Measurements from ENCODE around the gene ALKBH8.
"Not testable (repeated sequence)": the region's sequence is repeated elsewhere in the genome, so short reads cannot be mapped to it uniquely, and the experiment has no call there.

Gene ALKBH8

GRCh38 chr11:107565219-107565937, at the start of gene ALKBH8:
TSS of gene ALKBH8 (minus strand) at chr11:107565735. CDS start at chr11:107560893, 4,842 bp downstream.
- DNase-seq (ENCODE audit: low spot score) = peak; percentile 71

GRCh38 chr11:107612445-107612844, 46.9 kb upstream of the ALKBH8 start:
- no peak for DNase-seq (ENCODE audit: low spot score)

- no peak for DNase-seq (ENCODE audit: low spot score)
Measured at GRCh38 chr11:107609400-107610218, 44.1 kb upstream of the ALKBH8 start.

GRCh38 chr11:107608809-107609208, 43.3 kb upstream of the ALKBH8 start:
- no peak for DNase-seq (ENCODE audit: low spot score)

GRCh38 chr11:107606141-107606540, 40.6 kb upstream of the ALKBH8 start:
- DNase-seq (ENCODE audit: low spot score) = no peak

- DNase-seq (ENCODE audit: low spot score) = no peak
Measured at GRCh38 chr11:107605061-107606006, 39.8 kb upstream of the ALKBH8 start.

- no peak for DNase-seq (ENCODE audit: low spot score)
Measured at GRCh38 chr11:107598225-107599139, 32.9 kb upstream of the ALKBH8 start.

GRCh38 chr11:107594736-107595135, 29.2 kb upstream of the ALKBH8 start:
- DNase-seq (ENCODE audit: low spot score) = no peak

GRCh38 chr11:107593951-107594350, 28.4 kb upstream of the ALKBH8 start:
- DNase-seq (ENCODE audit: low spot score) = no peak

GRCh38 chr11:107592813-107593212, 27.3 kb upstream of the ALKBH8 start:
- no peak for DNase-seq (ENCODE audit: low spot score)

- DNase-seq (ENCODE audit: low spot score) = no peak
Measured at GRCh38 chr11:107592231-107592590, 26.7 kb upstream of the ALKBH8 start.

- no peak for DNase-seq (ENCODE audit: low spot score)
Measured at GRCh38 chr11:107591378-107592230, 26.1 kb upstream of the ALKBH8 start.

GRCh38 chr11:107590460-107591377, 25.2 kb upstream of the ALKBH8 start, which contains the start of gene ELMOD1:
TSS of gene ELMOD1 (plus strand) at chr11:107591147. CDS start at chr11:107618190, 27,043 bp downstream.
- DNase-seq (ENCODE audit: low spot score) = peak; percentile 64

GRCh38 chr11:107587306-107587979, 21.9 kb upstream of the ALKBH8 start:
- DNase-seq (ENCODE audit: low spot score) = no peak

- DNase-seq (ENCODE audit: low spot score) = no peak
Measured at GRCh38 chr11:107583629-107584195, 18.2 kb upstream of the ALKBH8 start.

GRCh38 chr11:107581147-107581546, 15.6 kb upstream of the ALKBH8 start:
- no peak for DNase-seq (ENCODE audit: low spot score)

GRCh38 chr11:107579169-107579568, 13.6 kb upstream of the ALKBH8 start:
- not testable (repeated sequence) for DNase-seq (ENCODE audit: low spot score)

GRCh38 chr11:107577346-107577711, 11.8 kb upstream of the ALKBH8 start:
- DNase-seq (ENCODE audit: low spot score) = no peak

All from hepatic stellate cell (primary cell).